ENCODE data around the gene ODAD3.
"Not testable (repeated sequence)": the region's sequence is repeated elsewhere in the genome, so short reads cannot be mapped to it uniquely, and the experiment has no call there.

ODAD3 gene

GRCh38 chr19:11416346-11417052, 18.4 kb downstream of the ODAD3 start:
- no peak for DNase-seq
- no peak for TF ChIP-seq GATA1 (IDR thresholded peaks at IDR 0.05; ENCODE audit: low read depth, low read length)

DNA sequence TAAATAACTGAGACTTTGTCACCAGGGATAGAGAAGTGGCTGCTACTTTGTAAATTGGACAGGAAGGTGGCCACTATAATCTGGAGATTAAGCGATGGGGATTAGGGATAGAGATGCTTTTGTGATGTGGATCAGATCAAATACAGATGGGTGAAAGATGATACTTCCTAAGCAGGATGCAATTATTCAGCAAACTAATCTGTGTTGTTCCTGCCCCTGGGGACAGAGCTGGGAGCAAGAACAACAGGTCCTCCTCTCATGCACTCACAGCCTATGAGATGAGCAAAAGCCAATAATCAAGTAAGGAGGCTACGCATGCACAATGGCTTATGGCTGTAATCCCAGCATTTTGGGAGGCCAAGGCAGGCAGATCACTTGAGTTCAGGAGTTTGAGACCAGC, 20.4 kb downstream of the ODAD3 start:
- TF ChIP-seq GATA1 (IDR thresholded peaks at IDR 0.05; ENCODE audit: low read depth, low read length), result no peak
- no peak for DNase-seq

DNA sequence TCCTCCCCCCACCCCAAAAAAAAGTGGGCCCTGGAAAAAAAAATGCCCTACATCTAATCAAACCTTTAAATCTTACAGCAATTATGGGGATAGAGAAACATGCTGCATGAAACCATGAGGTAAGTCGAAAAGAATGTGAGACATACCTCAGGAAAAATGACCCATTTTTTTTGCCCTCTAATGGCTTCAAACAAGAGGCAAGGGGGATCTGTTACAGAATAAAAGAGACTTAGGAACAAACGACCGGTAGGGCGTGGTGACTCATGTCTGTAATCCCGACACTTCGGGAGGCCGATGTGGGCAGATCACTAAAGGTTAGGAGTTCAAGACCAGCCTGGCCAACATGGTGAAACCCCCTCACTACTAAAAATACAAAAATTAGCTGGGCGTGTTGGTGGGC, 24.2 kb downstream of the ODAD3 start:
- no peak for TF ChIP-seq POLR2A (IDR thresholded peaks at IDR 0.05; ENCODE audit: low read length)
- no peak for TF ChIP-seq GATA1 (IDR thresholded peaks at IDR 0.05; ENCODE audit: low read depth, low read length)
- no peak for DNase-seq

DNA sequence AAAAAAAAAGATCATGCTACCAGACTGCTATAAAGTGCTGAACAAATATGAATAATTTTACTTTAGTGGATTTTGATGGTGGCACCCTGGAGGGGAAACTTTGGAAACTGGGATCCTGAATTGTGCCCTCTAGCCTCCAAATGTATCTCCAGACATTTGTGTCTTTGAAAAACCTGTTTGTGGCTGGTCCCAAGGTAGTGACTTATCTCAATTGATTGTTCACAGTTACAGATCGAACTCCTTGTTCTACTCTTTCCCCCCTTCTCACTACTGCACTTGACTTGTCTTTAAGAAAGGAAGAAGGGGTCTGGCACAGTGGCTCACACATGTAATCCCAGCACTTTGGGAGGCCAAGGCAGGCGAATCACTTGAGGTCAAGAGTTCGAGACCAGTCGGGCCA, 26.3 kb downstream of the ODAD3 start:
- DNase-seq, result no peak
- TF ChIP-seq POLR2A (IDR thresholded peaks at IDR 0.05; ENCODE audit: low read length) (no peak), GATA1 (IDR thresholded peaks at IDR 0.05; ENCODE audit: low read depth, low read length) (no peak)

DNA sequence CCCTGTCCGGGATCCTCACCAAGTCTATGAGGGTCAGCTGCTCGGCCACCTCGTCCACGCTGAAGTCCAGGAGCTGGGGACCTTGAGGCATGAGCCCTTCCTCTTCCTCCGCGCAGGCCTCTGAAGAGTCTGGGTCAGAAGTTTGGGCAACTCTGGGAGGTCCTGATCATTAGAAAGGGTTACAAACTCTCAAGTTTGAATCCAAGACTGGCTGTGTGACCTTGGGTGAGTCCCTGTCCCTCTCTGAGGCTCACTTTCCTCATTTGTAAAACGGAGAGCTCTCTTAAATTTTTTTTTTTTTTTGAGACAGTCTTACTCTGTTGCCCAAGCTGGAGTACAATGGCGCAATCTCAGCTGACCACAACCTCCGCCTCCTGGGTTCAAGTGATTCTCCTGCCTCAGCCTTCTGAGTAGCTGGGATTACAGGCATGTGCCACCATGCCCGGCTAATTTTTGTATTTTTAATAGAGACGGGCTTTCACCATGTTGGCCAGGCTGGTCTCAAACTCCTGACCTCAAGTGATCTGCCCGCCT, 28.2 kb downstream of the ODAD3 start:
- DNase-seq, result not testable (repeated sequence)

DNA sequence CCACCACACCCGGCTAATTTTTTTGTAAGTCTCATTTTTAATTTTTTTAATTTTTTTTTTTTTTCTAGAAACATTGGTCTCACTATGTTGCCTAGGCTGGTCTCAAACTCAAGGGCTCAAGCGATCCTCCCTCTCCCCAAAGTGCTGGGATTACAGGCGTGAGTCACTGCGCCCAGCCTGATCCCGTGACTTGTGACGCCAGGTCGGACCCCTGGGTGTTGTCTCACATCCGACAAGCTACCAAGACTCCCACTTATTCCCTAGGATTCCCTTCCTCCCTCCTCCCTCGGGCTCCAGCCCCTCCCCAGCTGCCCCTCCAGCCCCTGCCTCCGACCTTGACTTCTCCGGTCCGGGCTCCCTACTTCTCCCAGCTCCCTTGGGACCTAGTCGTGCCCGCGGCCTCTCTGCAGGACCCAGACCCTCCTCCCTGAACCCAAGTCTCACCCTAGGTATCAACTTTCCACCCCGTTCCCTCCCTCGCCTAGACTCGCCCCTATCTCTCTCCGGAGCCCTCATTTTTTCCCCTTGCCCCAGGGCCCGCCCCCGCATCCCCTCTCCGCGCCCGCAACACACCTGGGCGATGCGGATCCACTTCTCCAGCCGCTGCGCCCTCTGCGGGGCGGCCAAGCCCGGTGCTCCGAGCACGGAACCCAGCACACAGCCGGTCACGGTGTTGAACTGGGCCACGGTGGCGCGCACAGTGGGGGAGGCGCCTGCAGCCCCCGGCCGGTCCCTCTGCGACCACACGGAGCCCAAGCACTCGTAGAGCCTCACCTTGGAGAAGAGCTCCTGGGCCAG, 28.9 kb downstream of the ODAD3 start:
- DNase-seq, result peak in 1 of 2 experiments; percentile 51

DNA sequence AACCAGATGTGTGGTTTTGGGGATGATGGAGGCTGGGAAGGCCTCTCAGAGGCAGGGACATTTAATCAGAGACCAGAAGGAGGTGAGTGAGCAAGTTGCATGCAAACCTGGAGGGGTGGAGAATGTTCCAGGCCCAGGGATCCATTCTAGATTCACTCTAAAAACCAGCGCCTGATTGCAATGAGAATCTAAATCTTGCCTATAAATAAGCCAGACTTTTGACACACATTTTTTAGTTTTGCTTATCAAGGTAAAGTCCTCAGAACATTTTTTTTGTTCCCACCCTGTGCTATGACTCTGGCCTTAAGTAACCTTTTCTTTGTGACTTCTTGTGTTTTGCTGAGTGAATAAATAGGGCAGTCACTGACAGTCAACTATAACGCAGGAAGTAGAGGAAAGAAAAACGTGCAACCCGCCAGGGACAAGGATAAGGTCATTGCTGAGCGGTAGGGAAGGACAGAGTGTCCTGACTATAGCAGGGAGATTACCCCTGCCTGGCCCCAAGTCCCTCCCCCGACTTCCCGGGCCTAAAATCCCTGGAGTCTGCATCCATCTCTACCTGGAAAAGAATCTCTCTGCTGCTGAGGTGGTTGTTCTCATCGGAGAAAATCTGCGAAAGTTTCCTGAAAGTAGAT, 30.2 kb downstream of the ODAD3 start:
- DNase-seq, result no peak

More for the DNA sequence above, 28.9 kb downstream of the ODAD3 start:
- no peak for TF ChIP-seq GATA1 (IDR thresholded peaks at IDR 0.05; ENCODE audit: low read depth, low read length)
- TF ChIP-seq POLR2A (IDR thresholded peaks at IDR 0.05; ENCODE audit: low read length), result no peak

DNA sequence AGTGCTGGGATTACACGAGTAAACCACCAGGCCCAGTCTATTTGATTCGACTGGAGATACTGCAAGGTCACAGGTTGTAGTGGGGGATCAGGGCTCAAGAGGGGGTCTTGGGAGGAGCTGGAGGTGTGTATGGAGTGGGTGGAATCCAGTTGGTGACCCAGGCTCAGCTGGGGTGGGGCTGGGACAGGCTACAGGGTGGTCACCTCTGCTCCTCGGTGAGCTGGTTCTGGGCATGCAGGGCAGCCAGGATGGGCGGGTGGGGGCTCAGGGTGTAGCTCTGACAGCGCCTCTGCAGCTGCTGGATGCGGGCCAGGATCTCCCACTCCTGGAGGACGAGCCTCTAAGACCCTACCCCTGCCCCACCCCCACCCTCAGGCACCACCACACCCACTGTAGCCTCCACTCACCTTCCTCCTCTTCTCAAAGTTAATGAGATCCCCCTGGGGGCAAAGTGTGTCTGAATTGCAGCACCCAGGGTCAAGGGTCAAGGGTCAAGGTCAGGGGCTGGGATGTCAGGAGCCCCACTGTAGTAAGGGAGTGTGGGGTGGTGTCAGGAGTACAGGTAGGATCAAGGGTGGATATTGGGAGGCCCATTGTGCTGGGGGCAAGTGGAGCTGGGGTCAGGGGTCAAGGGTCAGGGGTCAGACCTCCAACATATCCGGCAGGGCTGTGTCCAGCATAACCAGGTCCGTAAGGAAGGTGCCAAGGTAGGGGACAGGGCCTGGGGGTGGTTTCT, 32.9 kb downstream of the ODAD3 start:
- TF ChIP-seq POLR2A (IDR thresholded peaks at IDR 0.05; ENCODE audit: low read length) (no peak), GATA1 (IDR thresholded peaks at IDR 0.05; ENCODE audit: low read depth, low read length) (no peak)
- no peak for DNase-seq

More for the DNA sequence above, 30.2 kb downstream of the ODAD3 start:
- TF ChIP-seq POLR2A (IDR thresholded peaks at IDR 0.05; ENCODE audit: low read length) (no peak), GATA1 (IDR thresholded peaks at IDR 0.05; ENCODE audit: low read depth, low read length) (no peak)

GRCh38 chr19:11400798-11401197, 34.1 kb downstream of the ODAD3 start:
- DNase-seq, result no peak
- TF ChIP-seq POLR2A (IDR thresholded peaks at IDR 0.05; ENCODE audit: low read length) (no peak), GATA1 (IDR thresholded peaks at IDR 0.05; ENCODE audit: low read depth, low read length) (no peak)

- no peak for DNase-seq
- no peak for TF ChIP-seq POLR2A (IDR thresholded peaks at IDR 0.05; ENCODE audit: low read length)
- TF ChIP-seq GATA1 (IDR thresholded peaks at IDR 0.05; ENCODE audit: low read depth, low read length), result no peak
These were observed 35.3 kb downstream of the ODAD3 start for GRCh38 chr19:11399667-11400066.

- no peak for TF ChIP-seq GATA1 (IDR thresholded peaks at IDR 0.05; ENCODE audit: low read depth, low read length)
- TF ChIP-seq POLR2A (IDR thresholded peaks at IDR 0.05; ENCODE audit: low read length), result no peak
- no peak for DNase-seq
These were observed 37.8 kb downstream of the ODAD3 start for GRCh38 chr19:11397089-11397610.

DNA sequence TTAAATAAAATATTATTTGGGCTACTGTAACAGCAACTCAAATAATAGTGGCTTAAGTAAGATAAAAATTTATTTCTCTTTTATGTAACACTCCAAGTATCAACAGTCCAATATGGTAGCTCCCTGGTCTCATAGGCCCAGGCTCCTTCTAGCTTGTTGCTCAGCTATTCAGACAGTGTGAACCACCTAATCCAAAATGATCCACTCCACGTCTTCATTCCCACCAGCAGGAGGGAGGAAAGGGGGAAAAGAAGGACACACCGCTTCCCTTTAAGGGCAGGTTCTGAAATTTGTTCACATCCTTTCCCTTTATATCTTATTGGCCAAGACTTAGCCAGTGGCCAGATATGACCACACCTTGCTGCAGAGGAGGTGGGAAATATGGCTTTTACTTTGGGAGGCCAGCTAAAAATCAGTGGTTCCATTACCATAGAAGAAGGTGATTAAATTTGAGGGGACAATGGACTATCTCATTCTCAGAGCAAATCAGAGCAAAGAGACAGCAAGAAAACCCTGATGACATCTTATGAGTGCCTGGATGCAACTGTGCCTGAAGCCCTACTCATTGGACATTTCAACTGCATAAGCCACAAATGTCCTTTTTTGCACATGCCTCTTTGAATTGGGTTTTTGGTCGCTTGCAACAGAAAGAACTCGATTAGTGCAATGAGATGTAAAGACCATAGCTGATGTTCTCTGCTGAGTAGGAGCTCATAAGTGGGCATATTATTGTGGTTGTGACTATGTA, 43.8 kb downstream of the ODAD3 start:
- TF ChIP-seq GATA1 (IDR thresholded peaks at IDR 0.05; ENCODE audit: low read depth, low read length), result no peak
- TF ChIP-seq POLR2A (IDR thresholded peaks at IDR 0.05; ENCODE audit: low read length), result no peak

GRCh38 chr19:11390359-11390758, 44.6 kb downstream of the ODAD3 start:
- TF ChIP-seq POLR2A (IDR thresholded peaks at IDR 0.05; ENCODE audit: low read length) (no peak), GATA1 (IDR thresholded peaks at IDR 0.05; ENCODE audit: low read depth, low read length) (no peak)
- DNase-seq, result no peak

More for the DNA sequence above, 43.8 kb downstream of the ODAD3 start:
- no peak for DNase-seq

Measured in erythroblast (primary cell).